GM19193 (cell line): ENCODE measurements around the gene ADAMTS17.

Experiments used
- POLR2A ChIP-seq: IDR thresholded peaks from 4 replicates; pipeline ENCODE4 v1.6.1; 2011; ENCODE audit not compliant: insufficient read depth, insufficient read length; ENCODE audit errors: extremely low read depth

ADAMTS17 gene

GRCh38 chr15:100334015-100334414 lies 7.8 kb downstream of the ADAMTS17 start:
- no peak for TF ChIP-seq POLR2A

- TF ChIP-seq POLR2A, result no peak
These were observed 8.5 kb downstream of the ADAMTS17 start for GRCh38 chr15:100333236-100333635.

GRCh38 chr15:100332721-100333120 lies 9.1 kb downstream of the ADAMTS17 start:
- TF ChIP-seq POLR2A, result no peak

- no peak for TF ChIP-seq POLR2A
These were observed 9.5 kb downstream of the ADAMTS17 start for GRCh38 chr15:100332231-100332630.

GRCh38 chr15:100330629-100331215 lies 11.1 kb downstream of the ADAMTS17 start:
- no peak for TF ChIP-seq POLR2A

- no peak for TF ChIP-seq POLR2A
These were observed 11.6 kb downstream of the ADAMTS17 start for GRCh38 chr15:100330221-100330620.

GRCh38 chr15:100328796-100329195 lies 13.0 kb downstream of the ADAMTS17 start:
- TF ChIP-seq POLR2A, result no peak

- no peak for TF ChIP-seq POLR2A
These were observed 22.9 kb downstream of the ADAMTS17 start for GRCh38 chr15:100318880-100319279.

- TF ChIP-seq POLR2A, result no peak
These were observed 26.9 kb downstream of the ADAMTS17 start for GRCh38 chr15:100314809-100315400.

- TF ChIP-seq POLR2A, result no peak
These were observed 29.8 kb downstream of the ADAMTS17 start for GRCh38 chr15:100311833-100312476.

GRCh38 chr15:100311154-100311625 lies 30.6 kb downstream of the ADAMTS17 start:
- TF ChIP-seq POLR2A, result no peak

GRCh38 chr15:100310513-100311153 lies 31.1 kb downstream of the ADAMTS17 start:
- TF ChIP-seq POLR2A, result no peak

- TF ChIP-seq POLR2A, result no peak
These were observed 31.8 kb downstream of the ADAMTS17 start for GRCh38 chr15:100310041-100310405.

- TF ChIP-seq POLR2A, result no peak
These were observed 32.4 kb downstream of the ADAMTS17 start for GRCh38 chr15:100309109-100310040.

GRCh38 chr15:100308608-100309007 lies 33.2 kb downstream of the ADAMTS17 start:
- TF ChIP-seq POLR2A, result no peak
